ENCODE results near the gene NAE1.

- TF ChIP-seq POLR2A (IDR thresholded peaks at IDR 0.05) (no peak), CTCF (IDR thresholded peaks at IDR 0.05) (no peak)
These were observed 26.7 kb upstream of the NAE1 start for GRCh38 chr16:66857437-66857836.

All from body of pancreas (tissue), 4 donors.